K562 (cell line): ENCODE results near the gene DLG4. TPM values are rescaled to one million over a fixed set of nuclear protein-coding genes. Genes with fewer than 3 reads are reported as not detected.

ENCODE experiments used
- ATF1 ChIP-seq, 2 experiments: fragments of 450-650 bp in 1 of 2; IDR thresholded peaks; 2 replicates each; pipeline ENCODE4 v1.6.1; 2016; ENCODE audit warnings: missing compliant biosample characterization in 1 of 2, missing genetic modification characterization in 1 of 2
- C11orf30 ChIP-seq: fragments of 450-650 bp; IDR thresholded peaks from 2 replicates; pipeline ENCODE4 v1.6.1; 2016; ENCODE audit warnings: low read depth, mild to moderate bottlenecking
- CHD2 ChIP-seq: IDR thresholded peaks from 2 replicates; pipeline ENCODE4 v1.6.1; 2011; ENCODE audit warnings: low read depth, low read length
- EHMT2 ChIP-seq: fragments of 450-650 bp; IDR thresholded peaks from 2 replicates; pipeline ENCODE4 v1.6.1; 2018; ENCODE audit warnings: antibody characterized with exemption
- ERF ChIP-seq: fragments of 450-650 bp; formaldehyde crosslinking; IDR thresholded peaks from 2 replicates; pipeline ENCODE4 v1.4.0; 2020; ENCODE audit warnings: mild to moderate bottlenecking, mixed read lengths
- FOSL1 ChIP-seq: fragments of 200-800 bp; sonication (Bioruptor generic); conservative IDR thresholded peaks from 2 replicates; pipeline ENCODE4 v1.6.1; 2016; ENCODE audit warnings: missing genetic modification characterization, missing compliant biosample characterization
- GABPB2 ChIP-seq: fragments of 250-450 bp; sonication (Bioruptor Pico); conservative IDR thresholded peaks from 2 replicates; pipeline ENCODE4 v1.5.1; 2021; ENCODE audit warnings: mild to moderate bottlenecking
- HMGN3 ChIP-seq: IDR thresholded peaks from 2 replicates; pipeline ENCODE4 v1.6.1; 2011; ENCODE audit warnings: borderline replicate concordance, low read depth, mild to moderate bottlenecking, mixed read lengths, low read length; ENCODE audit not compliant: insufficient read length; ENCODE audit errors: extremely low read depth
- ILK ChIP-seq: fragments of 450-650 bp; IDR thresholded peaks from 2 replicates; pipeline ENCODE4 v1.6.1; 2016; ENCODE audit warnings: missing genetic modification characterization, low read depth, mild to moderate bottlenecking, missing compliant biosample characterization, moderate library complexity, borderline replicate concordance
- JUN ChIP-seq, 2 experiments: sonication (generic) in 1 of 2; formaldehyde crosslinking in 1 of 2; IDR thresholded peaks; 2 replicates each; pipeline versions ENCODE4 v1.6.1 to v1.8.0; 2012 to 2022; ENCODE audit warnings: borderline replicate concordance in 2 of 2, mild to moderate bottlenecking in 2 of 2, improper control_type of control experiment in 1 of 2, low read depth in 1 of 2, low read length in 1 of 2, missing genetic modification reagents in 1 of 2
- KDM5B ChIP-seq: fragments of 200-600 bp; sonication (generic); IDR thresholded peaks from 2 replicates; pipeline ENCODE4 v1.6.1; 2012; ENCODE audit warnings: low read depth, mild to moderate bottlenecking, moderate library complexity, low read length, control low read depth, inconsistent platforms; ENCODE audit not compliant: insufficient replicate concordance
- KLF1 ChIP-seq: fragments of 450-650 bp; IDR thresholded peaks from 2 replicates; pipeline ENCODE4 v1.6.1; 2016; ENCODE audit warnings: missing genetic modification characterization, missing compliant biosample characterization
- NBN ChIP-seq: fragments of 450-650 bp; IDR thresholded peaks from 2 replicates; pipeline ENCODE4 v1.6.1; 2016; ENCODE audit warnings: low read depth, mild to moderate bottlenecking
- NRF1 ChIP-seq, 2 experiments: fragments of 450-650 bp; IDR thresholded peaks in 1 of 2; conservative IDR thresholded peaks in 1 of 2; 2 replicates each; pipeline ENCODE4 v1.6.1; 2014; ENCODE audit warnings: mild to moderate bottlenecking in 2 of 2
- OTX1 ChIP-seq: fragments of 450-650 bp; formaldehyde crosslinking; IDR thresholded peaks from 2 replicates; pipeline ENCODE4 v1.4.0; 2022; ENCODE audit warnings: mild to moderate bottlenecking
- RBM39 ChIP-seq: fragments of 200-400 bp; formaldehyde crosslinking; optimal IDR thresholded peaks from 2 replicates; pipeline ENCODE3; 2018; ENCODE audit warnings: low read depth, low read length
- SIX5 ChIP-seq, 2 experiments: IDR thresholded peaks; 2 replicates each; pipeline ENCODE4 v1.6.1; 2011; ENCODE audit warnings: low read length in 2 of 2, borderline replicate concordance in 1 of 2, low read depth in 1 of 2, mild to moderate bottlenecking in 1 of 2, moderate library complexity in 1 of 2; ENCODE audit not compliant: insufficient read depth in 1 of 2
- SMAD3 ChIP-seq: fragments of 450-650 bp; formaldehyde crosslinking; conservative IDR thresholded peaks from 2 replicates; pipeline ENCODE4 v1.4.0; 2020; ENCODE audit warnings: mild to moderate bottlenecking
- SMARCE1 ChIP-seq: fragments of 450-650 bp; IDR thresholded peaks from 2 replicates; pipeline ENCODE4 v1.7.1; 2016; ENCODE audit warnings: mild to moderate bottlenecking
- SMC3 ChIP-seq: conservative IDR thresholded peaks from 2 replicates; pipeline ENCODE4 v1.6.1; 2011; ENCODE audit warnings: low read depth, low read length, improper control_type of control experiment; ENCODE audit not compliant: insufficient read depth
- SOX6 ChIP-seq: fragments of 450-650 bp; IDR thresholded peaks from 2 replicates; pipeline ENCODE4 v1.6.1; 2014; ENCODE audit warnings: mild to moderate bottlenecking
- TBP ChIP-seq: optimal IDR thresholded peaks from 2 replicates; pipeline ENCODE3; 2011; ENCODE audit warnings: low read depth, low read length, improper control_type of control experiment
- ZBTB17 ChIP-seq: fragments of 450-650 bp; formaldehyde crosslinking; IDR thresholded peaks from 2 replicates; pipeline ENCODE4 v1.4.0; 2020; ENCODE audit warnings: mild to moderate bottlenecking
- ZBTB7A ChIP-seq: IDR thresholded peaks from 2 replicates; pipeline ENCODE4 v1.6.1; 2011; ENCODE audit warnings: low read depth, mild to moderate bottlenecking, low read length, moderate library complexity, borderline replicate concordance; ENCODE audit not compliant: control insufficient read depth
- ZNF311 ChIP-seq: fragments of 250-450 bp; sonication (Bioruptor Pico); IDR thresholded peaks from 2 replicates; pipeline ENCODE4 v1.4.0; 2020; ENCODE audit warnings: mild to moderate bottlenecking, moderate library complexity
- ZNF584 ChIP-seq: fragments of 200-800 bp; sonication (Bioruptor generic); IDR thresholded peaks from 2 replicates; pipeline ENCODE4 v1.6.1; 2016; ENCODE audit warnings: low read depth, mild to moderate bottlenecking, missing genetic modification characterization, missing compliant biosample characterization
- polyA plus RNA-seq, 8 experiments: library from polyadenylated mRNA; depleted of rRNA in 4 of 8; stranded (reverse) in 5 of 8; unstranded in 3 of 8; fragments of >200 nt; fragmentation: Nextera tagmentation in 2 of 8; fragmentation: Illumina TruSeq in 1 of 8; extraction: Ambion mirVana in 2 of 8; extraction: Trizol in 1 of 8; gene quantifications; 2 replicates each; pipeline versions ENCODE4 v1.2.1 to v1.2.3, GENCODE V29; 2011 to 2014; ENCODE audit warnings: inconsistent platforms in 1 of 8, missing spikeins in 1 of 8
- total RNA-seq, 7 experiments: library from RNA; depleted of rRNA in 6 of 7; stranded (reverse); fragments of >200 nt in 6 of 7; fragmentation: Illumina TruSeq in 2 of 7; extraction: Trizol in 2 of 7; gene quantifications; 2 replicates each; pipeline versions ENCODE4 v1.2.1 to v1.2.3, GENCODE V29; 2011 to 2021; ENCODE audit warnings: low replicate concordance in 1 of 7
- TF ChIP-seq, protein P1 (sequence below): fragments of 450-650 bp; formaldehyde crosslinking; IDR thresholded peaks from 2 replicates; pipeline ENCODE4 v1.4.0; 2020; ENCODE audit warnings: mild to moderate bottlenecking, moderate library complexity

Gene DLG4
- total and polyA plus RNA-seq, 9 of the 15 experiments (the other 6 are each of a cell fraction or from before 2014, with no cell fraction given): 0.03 to 12.0 (median 4.1) TPM

DNA sequence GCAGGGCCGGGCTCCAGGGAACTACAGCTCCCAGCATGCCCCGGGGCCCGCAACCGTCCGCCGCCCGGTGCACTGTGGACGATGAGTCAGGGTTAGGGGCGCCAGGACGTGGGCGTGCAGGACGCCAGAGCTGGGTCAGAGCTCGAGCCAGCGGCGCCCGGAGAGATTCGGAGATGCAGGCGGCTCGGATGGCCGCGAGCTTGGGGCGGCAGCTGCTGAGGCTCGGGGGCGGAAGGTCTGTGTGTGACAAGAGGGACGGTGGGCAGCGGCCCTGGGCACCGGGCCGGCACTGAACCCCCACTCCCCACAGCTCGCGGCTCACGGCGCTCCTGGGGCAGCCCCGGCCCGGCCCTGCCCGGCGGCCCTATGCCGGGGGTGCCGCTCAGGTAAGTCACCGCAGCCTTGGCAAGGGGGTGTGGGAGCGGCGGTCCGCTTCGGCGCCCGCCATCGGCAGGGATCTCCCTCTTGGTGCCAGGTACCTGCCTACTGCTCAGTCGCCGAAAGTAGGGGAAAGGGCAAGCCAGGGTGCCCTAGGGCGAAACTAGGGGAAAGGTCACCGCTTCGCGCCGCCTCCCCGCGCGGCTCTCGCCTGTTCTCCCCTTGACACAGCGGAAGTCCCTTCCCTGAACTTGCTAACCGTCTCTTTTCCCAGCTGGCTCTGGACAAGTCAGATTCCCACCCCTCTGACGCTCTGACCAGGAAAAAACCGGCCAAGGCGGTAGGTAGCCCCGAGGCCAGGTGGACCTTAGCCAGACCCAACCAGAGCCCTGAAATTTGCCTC, at the start of gene DLG4, which contains the start of gene ACADVL (continued):
- TF ChIP-seq NRF1 (conservative IDR thresholded peaks at IDR 0.05 in 1 of 2, IDR thresholded peaks at IDR 0.05 in 1 of 2) (peak; percentile 7 to 8; a peak in 1 of 4 replicates), ERF (CRISPR knock-in tag) (no peak), SMAD3 (CRISPR knock-in tag) (no peak), ZNF311 (CRISPR knock-in tag) (no peak), EHMT2 (no peak), ZNF584 (CRISPR knock-in tag) (0 out of 2 replicates have a peak, but pooled peaks have one; percentile 45), TBP (peak; percentile 48), SOX6 (no peak), CHD2 (no peak; the same call in 1 of the 2 replicates), FOSL1 (tag) (peak; percentile 92), KDM5B (peak; percentile 58), SMC3 (no peak), C11orf30 (peak; percentile 59), ILK (no peak), SMARCE1 (no peak), ATF1 (CRISPR knock-in tag; IDR thresholded peaks at IDR 0.05) (no peak), ATF1 (tag; IDR thresholded peaks at IDR 0.05) (peak; percentile 58), GABPB2 (CRISPR knock-in tag) (no peak), ZBTB7A (peak; percentile 81; the same call in 1 of the 2 replicates), JUN (IDR thresholded peaks at IDR 0.05; ENCODE audit: borderline replicate concordance, low read depth, low read length) (peak; percentile 79), JUN (CRISPR knock-in tag; IDR thresholded peaks at IDR 0.05; ENCODE audit: borderline replicate concordance) (no peak), SIX5 (IDR thresholded peaks at IDR 0.05; ENCODE audit: borderline replicate concordance in 1 of 2, insufficient read depth in 1 of 2, low read depth in 1 of 2, low read length in 2 of 2) (peak; percentile 67 to 68; a peak in 3 of 4 replicates), NBN (no peak), RBM39 (no peak), KLF1 (tag) (no peak), HMGN3 (peak; percentile 31), ZBTB17 (CRISPR knock-in tag) (no peak), OTX1 (CRISPR knock-in tag) (no peak)
- TF ChIP-seq, protein P1, sequence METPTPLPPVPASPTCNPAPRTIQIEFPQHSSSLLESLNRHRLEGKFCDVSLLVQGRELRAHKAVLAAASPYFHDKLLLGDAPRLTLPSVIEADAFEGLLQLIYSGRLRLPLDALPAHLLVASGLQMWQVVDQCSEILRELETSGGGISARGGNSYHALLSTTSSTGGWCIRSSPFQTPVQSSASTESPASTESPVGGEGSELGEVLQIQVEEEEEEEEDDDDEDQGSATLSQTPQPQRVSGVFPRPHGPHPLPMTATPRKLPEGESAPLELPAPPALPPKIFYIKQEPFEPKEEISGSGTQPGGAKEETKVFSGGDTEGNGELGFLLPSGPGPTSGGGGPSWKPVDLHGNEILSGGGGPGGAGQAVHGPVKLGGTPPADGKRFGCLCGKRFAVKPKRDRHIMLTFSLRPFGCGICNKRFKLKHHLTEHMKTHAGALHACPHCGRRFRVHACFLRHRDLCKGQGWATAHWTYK (CRISPR knock-in tag): no peak
